ENCODE measurements around the gene SLC48A1. TPM values are rescaled to one million over a fixed set of nuclear protein-coding genes. Genes with fewer than 3 reads are reported as not detected.

The SLC48A1 gene
- total and polyA plus RNA-seq, 8 donors: 2.3 to 29.0 (median 13.7) TPM

- H3K4me3 ChIP-seq: no peak overlapping the region
- TF ChIP-seq CTCF (IDR thresholded peaks at IDR 0.05): no peak
- WGBS, 5 donors: 69 to 75% (median 73%) methylated on average over 7 of the region's 7 CpGs
- no peak for DNase-seq
- H3K9me3 ChIP-seq: no peaks in the 10 kb centered on the region
- H3K27ac ChIP-seq: no peak overlapping the region
- H3K27me3 ChIP-seq: no peaks in the 10 kb centered on the region
- intact Hi-C loops (cut with DNase I; ENCODE audit: low total_unique reads): no loop called here
- peaks cover 4 to 53% (median 47%) of the 10 kb centered on the region in 4 donors for H3K36me3 ChIP-seq
- peaks cover 0 to 9% (median 4%) of the 10 kb centered on the region in 4 donors for H3K4me1 ChIP-seq
These were observed 26.5 kb upstream of the SLC48A1 start for GRCh38 chr12:47746523-47746922.

GRCh38 chr12:47747126-47747525 is 25.9 kb upstream of the SLC48A1 start:
- peaks cover 4 to 9% (median 6%) of the 10 kb centered on the region in 4 donors for H3K4me1 ChIP-seq
- no peak overlapping the region for H3K4me3 ChIP-seq
- 52 to 76% (median 69%) methylated on average over 4 of the region's 4 CpGs for WGBS, 5 donors
- TF ChIP-seq CTCF (IDR thresholded peaks at IDR 0.05): no peak
- no peak for TF ChIP-seq POLR2AphosphoS5 (IDR thresholded peaks at IDR 0.05)
- no peak for TF ChIP-seq POLR2A (IDR thresholded peaks at IDR 0.05)
- no peak for TF ChIP-seq EP300 (IDR thresholded peaks at IDR 0.05)
- H3K36me3 ChIP-seq: peaks cover 4 to 55% (median 49%) of the 10 kb centered on the region in 4 donors
- no peaks in the 10 kb centered on the region for H3K9me3 ChIP-seq
- intact Hi-C loops (cut with DNase I; ENCODE audit: low total_unique reads): no loop called here
- no peaks in the 10 kb centered on the region for H3K27me3 ChIP-seq
- no peak overlapping the region for H3K27ac ChIP-seq
- DNase-seq: no peak

- Histone ChIP-seq H3K9me3 (no peaks in the 10 kb centered on the region), H3K27ac (no peak overlapping the region), H3K4me3 (no peak overlapping the region), H3K27me3 (no peaks in the 10 kb centered on the region), H3K36me3 (peaks cover 4 to 55% (median 49%) of the 10 kb centered on the region in 4 donors), H3K4me1 (peaks cover 11 to 14% (median 11%) of the 10 kb centered on the region in 4 donors)
- TF ChIP-seq POLR2A (IDR thresholded peaks at IDR 0.05): no peak
- no peak for TF ChIP-seq CTCF (IDR thresholded peaks at IDR 0.05)
- TF ChIP-seq EP300 (IDR thresholded peaks at IDR 0.05): no peak
- no peak for TF ChIP-seq POLR2AphosphoS5 (IDR thresholded peaks at IDR 0.05)
- no peak for DNase-seq
- intact Hi-C loops (cut with DNase I; ENCODE audit: low total_unique reads): no loop called here
- WGBS, 5 donors: 81 to 97% (median 93%) methylated on average over 7 to 14 of the region's 14 CpGs
These were observed 25.2 kb upstream of the SLC48A1 start for GRCh38 chr12:47747596-47748506.

GRCh38 chr12:47748507-47748828 is 24.6 kb upstream of the SLC48A1 start:
- no peak overlapping the region for H3K4me3 ChIP-seq
- intact Hi-C loops (cut with DNase I; ENCODE audit: low total_unique reads): no loop called here
- H3K27ac ChIP-seq: no peak overlapping the region
- 86 to 100% (median 95%) methylated on average over 1 of the region's 1 CpG for WGBS, 5 donors
- H3K4me1 ChIP-seq: peaks cover 17 to 20% (median 18%) of the 10 kb centered on the region in 4 donors
- TF ChIP-seq POLR2A (IDR thresholded peaks at IDR 0.05) (no peak), POLR2AphosphoS5 (IDR thresholded peaks at IDR 0.05) (no peak), CTCF (IDR thresholded peaks at IDR 0.05) (no peak), EP300 (IDR thresholded peaks at IDR 0.05) (no peak)
- DNase-seq: no peak
- no peaks in the 10 kb centered on the region for H3K27me3 ChIP-seq
- no peaks in the 10 kb centered on the region for H3K9me3 ChIP-seq
- H3K36me3 ChIP-seq: peaks cover 4 to 55% (median 49%) of the 10 kb centered on the region in 4 donors
